Fibroblast of mammary gland (primary cell): ENCODE measurements around the gene GAL3ST1.
"Not testable (repeated sequence)": the region's sequence is repeated elsewhere in the genome, so short reads cannot be mapped to it uniquely, and the experiment has no call there.

Experiments
- DNase-seq: peaks from one replicate; pipeline ENCODE4 v3.0.0-alpha.2; 2010; ENCODE audit warnings: low read depth
- H3K4me3 ChIP-seq: 2 replicates; pipeline ENCODE4 v1.5.1; 2011; ENCODE audit warnings: low read depth, mild to moderate bottlenecking, low read length, moderate library complexity; ENCODE audit not compliant: control insufficient read depth
- CTCF ChIP-seq: conservative IDR thresholded peaks from 2 replicates; pipeline ENCODE4 v1.5.1; 2011; ENCODE audit warnings: low read depth, low read length, inconsistent platforms; ENCODE audit not compliant: control insufficient read depth, insufficient read depth

Gene GAL3ST1

GRCh38 chr22:30573594-30574094 is 821 bp downstream of the GAL3ST1 start:
- DNase-seq = no peak
- no peak for TF ChIP-seq CTCF
- H3K4me3 ChIP-seq = no peak overlapping the region

GRCh38 chr22:30572840-30573593 is 1.4 kb downstream of the GAL3ST1 start:
- no peak for TF ChIP-seq CTCF
- DNase-seq = no peak
- no peak overlapping the region for H3K4me3 ChIP-seq

- no peak for TF ChIP-seq CTCF
- no peak for DNase-seq
- H3K4me3 ChIP-seq = no peak overlapping the region
Observed at GRCh38 chr22:30572210-30572609, 2.3 kb downstream of the GAL3ST1 start.

GRCh38 chr22:30569674-30570202 is 4.7 kb downstream of the GAL3ST1 start:
- no peak for TF ChIP-seq CTCF
- H3K4me3 ChIP-seq = no peak overlapping the region
- DNase-seq = no peak

- no peak overlapping the region for H3K4me3 ChIP-seq
- no peak for TF ChIP-seq CTCF
- DNase-seq = no peak
Observed at GRCh38 chr22:30568137-30568805, 6.2 kb downstream of the GAL3ST1 start.

- H3K4me3 ChIP-seq, DNase-seq: not testable (repeated sequence)
Observed at GRCh38 chr22:30567277-30567676, 7.2 kb downstream of the GAL3ST1 start.

GRCh38 chr22:30566125-30566524 is 8.3 kb downstream of the GAL3ST1 start:
- DNase-seq = no peak
- H3K4me3 ChIP-seq = no peak overlapping the region
- no peak for TF ChIP-seq CTCF
